Common myeloid progenitor, CD34-positive (primary cell): Measurements from ENCODE around the gene TXNDC12.
"Not testable (repeated sequence)": the region's sequence is repeated elsewhere in the genome, so short reads cannot be mapped to it uniquely, and the experiment has no call there.

Experiments used
- CTCF ChIA-PET: fragments of 350-600 bp; sonication (Branson Sonifier 250); formaldehyde crosslinking; loops from one replicate; lab custom pipeline; 2021; ENCODE audit warnings: antibody characterized with exemption; lab: Charles Lee
- POLR2A ChIA-PET: fragments of 350-600 bp; sonication (Branson Sonifier 250); formaldehyde crosslinking; loops from one replicate; lab custom pipeline; 2021; ENCODE audit warnings: antibody characterized with exemption; lab: Charles Lee
- DNase-seq, 3 donors: peaks; one replicate each; pipeline versions ENCODE4 v3.0.0 to v3.0.0-alpha.2; 2013
- H3K27ac ChIP-seq, 2 experiments: 1 replicate in 1 of 2; 2 replicates in 1 of 2; pipeline ENCODE4 v1.7.0; 2013; ENCODE audit warnings: inconsistent platforms in 2 of 2, low read length in 2 of 2, mild to moderate bottlenecking in 2 of 2, low read depth in 1 of 2, moderate library complexity in 1 of 2; ENCODE audit not compliant: severe bottlenecking in 2 of 2, insufficient read depth in 1 of 2, poor library complexity in 1 of 2
- H3K27me3 ChIP-seq, 5 experiments: replicated peaks in 2 of 5; 1 replicate in 3 of 5; 2 replicates in 2 of 5; pipeline versions ENCODE4 v1.6.1 to v1.7.0; 2013; ENCODE audit warnings: low read length in 4 of 5, mild to moderate bottlenecking in 2 of 5, moderate library complexity in 2 of 5, inconsistent platforms in 1 of 5; ENCODE audit not compliant: insufficient read depth in 5 of 5, control insufficient read depth in 4 of 5
- H3K36me3 ChIP-seq, 4 experiments: 1 replicate in 2 of 4; 2 replicates in 2 of 4; pipeline versions ENCODE4 v1.6.1 to v1.7.0; 2013; ENCODE audit warnings: low read length in 3 of 4, control low read depth in 1 of 4, mild to moderate bottlenecking in 1 of 4; ENCODE audit not compliant: control insufficient read depth in 4 of 4, insufficient read depth in 4 of 4
- H3K4me1 ChIP-seq, 4 experiments: 1 replicate in 3 of 4; 2 replicates in 1 of 4; pipeline versions ENCODE4 v1.6.1 to v1.7.1; 2013; ENCODE audit warnings: low read length in 3 of 4, mild to moderate bottlenecking in 3 of 4, control low read depth in 1 of 4, inconsistent platforms in 1 of 4, moderate library complexity in 1 of 4; ENCODE audit not compliant: control insufficient read depth in 4 of 4, insufficient read depth in 4 of 4; ENCODE audit errors: control extremely low read depth in 1 of 4
- H3K4me3 ChIP-seq, 7 experiments: 1 replicate in 4 of 7; 2 replicates in 3 of 7; pipeline versions ENCODE4 v1.5.1 to v1.7.0; 2013; ENCODE audit warnings: mild to moderate bottlenecking in 7 of 7, low read length in 6 of 7, moderate library complexity in 6 of 7, inconsistent platforms in 2 of 7, low read depth in 2 of 7, control low read depth in 1 of 7; ENCODE audit not compliant: insufficient read depth in 4 of 7, control insufficient read depth in 1 of 7; ENCODE audit errors: extremely low read depth in 1 of 7
- H3K9me3 ChIP-seq, 5 experiments: 1 replicate in 4 of 5; 2 replicates in 1 of 5; pipeline versions ENCODE4 v1.6.1 to v1.7.1; 2013; ENCODE audit warnings: low read length in 4 of 5, mild to moderate bottlenecking in 2 of 5, inconsistent platforms in 1 of 5, low read depth in 1 of 5, moderate library complexity in 1 of 5; ENCODE audit not compliant: control insufficient read depth in 4 of 5, insufficient read depth in 2 of 5; ENCODE audit errors: control extremely low read depth in 1 of 5
- WGBS: methylation state at CpG from one replicate; pipeline ENCODE4 v1.1.5; 2013; ENCODE audit not compliant: insufficient coverage; 5-methylcytosine and 5-hydroxymethylcytosine counted together

Gene TXNDC12

DNA sequence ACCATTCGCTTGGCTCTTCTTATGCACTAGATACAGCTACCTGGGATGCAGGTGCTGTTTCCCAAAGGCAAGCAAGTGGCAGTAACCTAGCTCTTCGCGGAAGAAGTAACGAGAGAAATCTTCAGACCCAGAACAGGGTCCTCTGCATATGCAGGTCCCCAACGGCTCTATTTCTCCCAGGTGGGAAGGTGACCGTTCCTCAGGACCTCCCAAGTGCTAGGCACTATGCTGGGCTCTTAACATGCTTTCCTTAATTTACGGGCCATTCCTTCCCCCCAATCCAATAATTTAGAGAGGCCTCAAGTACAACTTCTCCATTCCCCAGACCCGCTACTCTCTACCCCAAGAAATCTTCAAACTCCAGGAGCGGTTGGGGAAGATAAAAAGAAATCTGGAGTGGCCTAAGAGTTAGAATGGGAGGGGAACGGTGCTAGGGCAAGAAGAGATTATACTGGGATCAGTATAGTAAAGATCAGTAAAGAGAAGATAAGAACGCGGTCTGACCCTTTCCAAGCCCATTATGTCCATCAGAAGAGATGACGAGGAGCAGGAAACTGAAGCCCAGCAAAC lies 410 bp downstream of the TXNDC12 start:
- whole genome bisulfite sequencing = 3% methylated on average over 11 of the region's 13 CpGs
- Histone ChIP-seq H3K4me3 (peak overlapping the region; percentile 72 to 100 (median 97)), H3K36me3 (peaks cover 6 to 17% (median 11%) of the 10 kb centered on the region in 4 experiments), H3K27me3 (no peaks in the 10 kb centered on the region), H3K4me1 (peaks cover 16 to 35% (median 22%) of the 10 kb centered on the region in 4 experiments), H3K27ac (peak overlapping the region; percentile 80 to 90), H3K9me3 (no peaks in the 10 kb centered on the region)
- ChIA-PET POLR2A (interaction anchor here (0.6 to 1.2 kb wide), 4 partner anchors 11 to 1857 kb away, joined by 3 read pairs; no protein-coding TSS in a partner anchor), CTCF (interaction anchor here (1.2 to 1.4 kb wide), 2 partner anchors 10 to 18 kb away, joined by 3 to 6 read pairs; no protein-coding TSS in a partner anchor)
- peak in 1 of 3 donors; percentile 20 for DNase-seq

DNA sequence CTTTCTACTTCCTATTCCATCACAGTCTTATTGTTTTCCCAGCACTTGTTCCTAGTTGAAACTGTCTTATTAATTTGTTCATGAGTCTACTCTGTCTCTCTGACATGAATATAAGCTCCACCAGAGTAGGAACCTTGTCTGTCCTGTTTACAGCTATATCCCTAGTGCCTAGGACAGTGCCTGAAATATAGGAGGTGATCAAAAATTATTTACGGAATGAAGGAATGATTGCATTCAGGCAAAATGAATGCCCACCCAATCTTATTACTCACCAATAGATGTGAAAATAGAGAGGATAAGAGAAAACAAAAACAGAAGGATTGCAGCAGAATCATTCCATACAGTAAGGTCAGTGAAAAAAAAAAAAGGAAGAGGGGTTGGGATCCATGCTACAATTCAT lies 1.1 kb downstream of the TXNDC12 start:
- peaks cover 6 to 17% (median 11%) of the 10 kb centered on the region in 4 experiments for H3K36me3 ChIP-seq
- no CpG with 5 or more reads among the region's 1 CpG for WGBS
- H3K27me3 ChIP-seq = no peaks in the 10 kb centered on the region
- H3K4me3 ChIP-seq = peak overlapping the region in 5 of 7 experiments; percentile 93 to 100 (median 97)
- POLR2A ChIA-PET = interaction anchor here (0.6 to 1.2 kb wide), 3 partner anchors 10 to 1858 kb away, joined by 3 read pairs; no protein-coding TSS in a partner anchor
- CTCF ChIA-PET = interaction anchor here (1.2 kb wide), 1 partner anchor 9 kb away, joined by 6 read pairs; no protein-coding TSS in a partner anchor
- peaks cover 16 to 35% (median 21%) of the 10 kb centered on the region in 4 experiments for H3K4me1 ChIP-seq
- peak overlapping the region in 1 of 2 experiments; percentile 90 for H3K27ac ChIP-seq
- no peak for DNase-seq
- no peaks in the 10 kb centered on the region for H3K9me3 ChIP-seq

DNA sequence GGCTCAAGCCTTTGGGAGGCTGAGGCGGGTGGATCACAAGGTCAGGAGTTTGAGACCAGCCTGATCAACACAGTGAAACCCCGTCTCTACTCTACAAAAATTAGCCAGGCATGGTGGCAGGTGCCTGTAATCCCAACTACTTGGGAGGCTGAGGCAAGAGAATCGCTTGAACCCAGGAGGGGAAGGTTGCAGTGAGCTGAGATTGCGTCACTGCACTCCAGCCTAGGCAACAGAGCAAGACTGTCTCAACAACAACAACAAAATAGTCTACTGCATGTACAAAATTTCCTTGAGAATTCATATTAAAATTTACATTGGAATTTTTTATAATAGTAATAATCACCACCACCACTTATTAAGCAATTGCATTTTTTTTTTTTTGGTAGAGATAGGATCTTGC lies 5.7 kb downstream of the TXNDC12 start:
- WGBS = 86% methylated on average over 1 of the region's 4 CpGs
- H3K9me3 ChIP-seq, H3K4me1 ChIP-seq, CTCF ChIA-PET, DNase-seq, H3K27me3 ChIP-seq, H3K27ac ChIP-seq, H3K4me3 ChIP-seq, POLR2A ChIA-PET: not testable (repeated sequence)
- H3K36me3 ChIP-seq = peaks cover 9 to 28% (median 13%) of the 10 kb centered on the region in 4 experiments

DNA sequence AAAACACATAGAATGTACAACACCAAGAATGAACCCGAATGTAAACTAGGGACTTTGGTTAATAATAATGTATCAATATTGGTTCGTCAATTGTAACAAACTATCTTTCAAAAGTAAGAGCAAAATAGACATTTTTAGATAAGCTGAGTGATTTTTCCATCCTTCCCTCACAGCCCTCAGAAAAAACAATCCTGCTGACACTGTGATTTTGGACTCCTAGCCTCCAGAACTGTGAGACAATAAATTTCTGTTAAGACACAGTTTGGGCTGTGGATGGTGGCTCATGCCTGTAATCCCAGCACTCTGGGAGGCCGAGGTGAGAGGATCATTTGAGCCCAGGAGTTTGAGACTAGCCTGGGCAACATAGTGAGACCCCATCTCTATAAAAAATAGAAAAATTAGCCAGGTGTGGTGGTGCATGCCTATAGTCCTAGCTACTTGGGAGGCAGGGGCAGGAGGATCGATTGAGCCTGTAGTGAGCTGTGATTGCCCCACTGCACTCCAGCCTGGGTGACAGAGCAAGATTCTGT lies 9.3 kb downstream of the TXNDC12 start:
- 90% methylated on average over 1 of the region's 4 CpGs for WGBS
- CTCF ChIA-PET = interaction anchor here (1.2 to 2.3 kb wide), 2 partner anchors 8 to 14 kb away, joined by 3 to 6 read pairs; no protein-coding TSS in a partner anchor
- H3K4me3 ChIP-seq, H3K4me1 ChIP-seq, DNase-seq, H3K27ac ChIP-seq, POLR2A ChIA-PET, H3K9me3 ChIP-seq, H3K27me3 ChIP-seq: not testable (repeated sequence)
- peaks cover 2 to 28% (median 7%) of the 10 kb centered on the region in 4 experiments for H3K36me3 ChIP-seq

DNA sequence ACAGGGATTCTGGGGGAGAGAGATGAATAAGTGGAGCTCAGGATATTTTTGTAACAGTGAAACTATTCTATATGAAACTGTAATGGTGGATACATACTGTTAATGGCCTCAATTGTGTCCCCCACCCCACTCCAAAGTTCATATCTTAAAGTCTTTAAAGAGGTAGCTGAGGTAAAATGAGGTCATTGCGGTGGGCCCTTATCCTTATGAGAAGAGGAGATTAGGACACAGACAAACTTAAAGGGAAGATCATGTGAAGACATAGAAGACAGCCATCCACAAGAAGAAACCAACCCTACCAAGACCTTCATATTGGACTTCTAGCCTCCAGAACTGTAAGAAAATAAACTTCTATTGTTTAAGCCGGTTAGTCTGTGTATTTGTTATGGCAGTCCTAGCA lies 9.8 kb downstream of the TXNDC12 start:
- peaks cover 0 to 28% (median 6%) of the 10 kb centered on the region in 4 experiments for H3K36me3 ChIP-seq
- H3K9me3 ChIP-seq = no peaks in the 10 kb centered on the region
- H3K4me1 ChIP-seq = no peaks in the 10 kb centered on the region
- ChIA-PET CTCF (interaction anchor here (2.3 kb wide), 1 partner anchor 9 kb away, joined by 6 read pairs; no protein-coding TSS in a partner anchor), POLR2A (no interaction called here)
- no peak overlapping the region for H3K4me3 ChIP-seq
- H3K27ac ChIP-seq = no peak overlapping the region
- DNase-seq = no peak
- H3K27me3 ChIP-seq = no peaks in the 10 kb centered on the region
- no CpG with 5 or more reads among the region's 2 CpGs for WGBS

DNA sequence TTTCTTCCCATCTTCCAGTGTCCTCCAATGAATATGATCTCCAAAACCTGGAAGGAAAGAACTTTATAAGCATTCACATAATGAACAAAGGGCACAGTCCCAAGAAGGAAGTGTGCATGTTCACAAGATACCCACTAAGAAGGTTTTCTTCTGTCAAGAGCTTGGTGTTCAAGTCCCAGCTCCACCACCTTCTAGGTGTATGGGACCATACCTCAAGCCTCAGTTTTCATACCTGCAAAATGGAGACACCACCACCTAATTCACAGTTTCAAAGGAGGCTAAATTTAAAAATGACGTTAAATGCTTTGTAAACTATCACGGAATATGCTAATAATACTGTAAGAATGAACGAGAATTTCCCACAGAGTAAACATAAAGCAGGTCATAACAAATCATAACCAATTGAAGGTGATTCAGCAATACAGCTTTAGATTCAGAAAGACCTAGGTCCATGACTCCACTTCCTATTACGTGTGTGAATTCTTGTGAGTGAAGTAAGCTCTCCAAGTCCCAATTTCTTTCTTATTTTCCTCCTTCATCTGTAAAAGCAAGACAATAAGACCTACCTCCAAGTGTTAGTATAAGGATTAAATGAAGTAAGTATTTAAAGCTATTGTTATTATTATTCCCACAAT lies 13.3 kb downstream of the TXNDC12 start:
- Histone ChIP-seq H3K36me3 (peaks cover 4 to 35% (median 14%) of the 10 kb centered on the region in 4 experiments), H3K9me3 (no peaks in the 10 kb centered on the region), H3K4me1 (no peaks in the 10 kb centered on the region), H3K27me3 (no peaks in the 10 kb centered on the region), H3K27ac (no peak overlapping the region), H3K4me3 (no peak overlapping the region)
- DNase-seq = no peak
- WGBS = no CpG with 5 or more reads among the region's 4 CpGs
- POLR2A ChIA-PET = no interaction called here
- CTCF ChIA-PET = interaction anchor here (1.1 kb wide), 1 partner anchor 9 kb away, joined by 3 read pairs; no protein-coding TSS in a partner anchor
